Tibial artery (tissue), 4 donors: ENCODE measurements around the gene C1orf198.

Experiments
- DNase-seq, 2 donors: peaks; one replicate each; pipeline ENCODE4 v3.0.0-alpha.2; 2019
- H3K27ac ChIP-seq, 2 donors: fragments of 200-600 bp; sonication (generic) in 1 of 2; 1 replicate in 1 of 2; 2 replicates in 1 of 2; pipeline ENCODE4 v1.5.1; 2018 to 2019; ENCODE audit warnings: mild to moderate bottlenecking in 1 of 2
- H3K27me3 ChIP-seq, 2 donors: fragments of 200-600 bp; sonication (generic) in 1 of 2; one replicate each; pipeline versions ENCODE4 v1.5.1 to v1.6.0; 2016 to 2019
- H3K36me3 ChIP-seq, 3 donors: fragments of 200-600 bp; sonication (generic) in 2 of 3; one replicate each; pipeline ENCODE4 v1.5.1; 2016 to 2019; ENCODE audit warnings: mild to moderate bottlenecking in 2 of 3
- H3K4me1 ChIP-seq, 4 donors: fragments of 200-600 bp; sonication (generic) in 2 of 4; 1 replicate in 3 of 4; 2 replicates in 1 of 4; pipeline ENCODE4 v1.5.1; 2016 to 2019
- H3K4me3 ChIP-seq, 2 donors: fragments of 200-600 bp; sonication (generic) in 1 of 2; 1 replicate in 1 of 2; 2 replicates in 1 of 2; pipeline ENCODE4 v1.5.1; 2018 to 2019; ENCODE audit warnings: mild to moderate bottlenecking in 2 of 2
- H3K9me3 ChIP-seq, 3 donors: fragments of 200-600 bp; sonication (generic) in 1 of 3; one replicate each; pipeline ENCODE4 v1.5.1; 2016 to 2019
- CTCF ChIP-seq, 2 experiments: fragments of 200-600 bp in 1 of 2; fragments of 450-650 bp in 1 of 2; IDR thresholded peaks; one replicate each; pipeline ENCODE4 v1.5.1; 2017 to 2019; ENCODE audit warnings: antibody characterized with exemption in 2 of 2, mild to moderate bottlenecking in 1 of 2, moderate library complexity in 1 of 2
- intact Hi-C: fragments of 100-400 bp; cut with DNase I; formaldehyde crosslinking; loops from one replicate; pipeline ENCODE4 v1.15.0; 2023; ENCODE audit warnings: low total_unique reads

C1orf198 gene

GRCh38 chr1:230822092-230822581 lies 46.2 kb downstream of the C1orf198 start:
- no peak for TF ChIP-seq CTCF (IDR thresholded peaks at IDR 0.05)
- intact Hi-C loops: no loop called here
- H3K27ac ChIP-seq: peak overlapping the region; percentile 87 to 88
- H3K9me3 ChIP-seq: no peaks in the 10 kb centered on the region
- H3K27me3 ChIP-seq: no peaks in the 10 kb centered on the region
- H3K4me3 ChIP-seq: no peak overlapping the region
- peak; percentile 77 to 80 for DNase-seq
- peaks cover 0 to 54% (median 44%) of the 10 kb centered on the region in 4 donors for H3K4me1 ChIP-seq
- no peaks in the 10 kb centered on the region for H3K36me3 ChIP-seq

GRCh38 chr1:230821346-230821745 lies 47.0 kb downstream of the C1orf198 start:
- H3K36me3 ChIP-seq: no peaks in the 10 kb centered on the region
- TF ChIP-seq CTCF (IDR thresholded peaks at IDR 0.05): no peak
- intact Hi-C loops: no loop called here
- H3K27ac ChIP-seq: no peak overlapping the region
- H3K27me3 ChIP-seq: no peaks in the 10 kb centered on the region
- no peak overlapping the region for H3K4me3 ChIP-seq
- peaks cover 0 to 46% (median 36%) of the 10 kb centered on the region in 4 donors for H3K4me1 ChIP-seq
- DNase-seq: no peak
- H3K9me3 ChIP-seq: no peaks in the 10 kb centered on the region

GRCh38 chr1:230820568-230820967 lies 47.8 kb downstream of the C1orf198 start:
- no peak for DNase-seq
- no peaks in the 10 kb centered on the region for H3K27me3 ChIP-seq
- TF ChIP-seq CTCF (IDR thresholded peaks at IDR 0.05): no peak
- H3K9me3 ChIP-seq: no peaks in the 10 kb centered on the region
- H3K4me3 ChIP-seq: no peak overlapping the region
- intact Hi-C loops: no loop called here
- H3K27ac ChIP-seq: no peak overlapping the region
- peaks cover 0 to 38% (median 28%) of the 10 kb centered on the region in 4 donors for H3K4me1 ChIP-seq
- no peaks in the 10 kb centered on the region for H3K36me3 ChIP-seq

GRCh38 chr1:230819976-230820375 lies 48.3 kb downstream of the C1orf198 start:
- no peak overlapping the region for H3K4me3 ChIP-seq
- H3K4me1 ChIP-seq: peaks cover 0 to 32% (median 22%) of the 10 kb centered on the region in 4 donors
- intact Hi-C loops: no loop called here

GRCh38 chr1:230818901-230819300 lies 49.4 kb downstream of the C1orf198 start:
- Histone ChIP-seq H3K9me3 (no peaks in the 10 kb centered on the region), H3K4me3 (no peak overlapping the region), H3K27ac (no peak overlapping the region), H3K27me3 (no peaks in the 10 kb centered on the region), H3K36me3 (no peaks in the 10 kb centered on the region), H3K4me1 (peaks cover 0 to 22% (median 12%) of the 10 kb centered on the region in 4 donors)
- no peak for DNase-seq
- no peak for TF ChIP-seq CTCF (IDR thresholded peaks at IDR 0.05)
- intact Hi-C loops: no loop called here

More at GRCh38 chr1:230819976-230820375, 48.3 kb downstream of the C1orf198 start:
- no peak for TF ChIP-seq CTCF (IDR thresholded peaks at IDR 0.05)
- no peak overlapping the region for H3K27ac ChIP-seq
- no peaks in the 10 kb centered on the region for H3K9me3 ChIP-seq
- no peak for DNase-seq
- no peaks in the 10 kb centered on the region for H3K27me3 ChIP-seq
- H3K36me3 ChIP-seq: no peaks in the 10 kb centered on the region

GRCh38 chr1:230818367-230818766 lies 50.0 kb downstream of the C1orf198 start:
- intact Hi-C loops: no loop called here
- TF ChIP-seq CTCF (IDR thresholded peaks at IDR 0.05): no peak

More at GRCh38 chr1:230818367-230818766, 50.0 kb downstream of the C1orf198 start:
- Histone ChIP-seq H3K36me3 (no peaks in the 10 kb centered on the region), H3K27me3 (no peaks in the 10 kb centered on the region), H3K4me1 (peaks cover 0 to 16% (median 7%) of the 10 kb centered on the region in 4 donors), H3K4me3 (no peak overlapping the region), H3K27ac (no peak overlapping the region), H3K9me3 (no peaks in the 10 kb centered on the region)
- no peak for DNase-seq
